Smooth muscle cell (in vitro differentiated cells): ENCODE results near the gene RTL1. TPM values are rescaled to one million over a fixed set of nuclear protein-coding genes. Genes with fewer than 3 reads are reported as not detected.

Experiments used
- DNase-seq: peaks from one replicate; lab custom pipeline; 2025; ENCODE audit not compliant: unreplicated experiment; lab: John Stamatoyannopoulos, UW
- H2AFZ ChIP-seq: fragments of 200-600 bp; sonication (generic); 2 replicates; pipeline ENCODE4 v1.6.0; 2016; ENCODE audit warnings: antibody characterized with exemption, low read depth, mild to moderate bottlenecking
- H3F3A ChIP-seq: fragments of 200-600 bp; sonication (generic); 2 replicates; pipeline ENCODE4 v1.6.0; 2017; ENCODE audit warnings: antibody characterized with exemption, low read depth
- H3K27ac ChIP-seq: fragments of 200-600 bp; sonication (generic); 2 replicates; pipeline ENCODE4 v1.5.1; 2016; ENCODE audit warnings: low read depth, mild to moderate bottlenecking
- H3K27me3 ChIP-seq: fragments of 200-600 bp; sonication (generic); 2 replicates; pipeline ENCODE4 v1.6.1; 2016; ENCODE audit warnings: low read depth, mild to moderate bottlenecking
- H3K36me3 ChIP-seq: fragments of 200-600 bp; sonication (generic); 2 replicates; pipeline ENCODE4 v1.5.1; 2016; ENCODE audit warnings: low read depth
- H3K4me1 ChIP-seq: fragments of 200-600 bp; sonication (generic); 2 replicates; pipeline ENCODE4 v1.5.1; 2016; ENCODE audit warnings: low read depth
- H3K4me2 ChIP-seq: fragments of 200-600 bp; sonication (generic); 2 replicates; pipeline ENCODE4 v1.6.0; 2016; ENCODE audit warnings: mild to moderate bottlenecking
- H3K4me3 ChIP-seq: fragments of 200-600 bp; sonication (generic); 2 replicates; pipeline ENCODE4 v1.5.1; 2016; ENCODE audit warnings: mild to moderate bottlenecking
- H3K79me2 ChIP-seq: fragments of 200-600 bp; sonication (generic); 2 replicates; pipeline ENCODE4 v1.6.0; 2016; ENCODE audit warnings: low read depth, mild to moderate bottlenecking
- H3K9ac ChIP-seq: fragments of 200-600 bp; sonication (generic); 2 replicates; pipeline ENCODE4 v1.6.0; 2016; ENCODE audit warnings: low read depth
- H3K9me3 ChIP-seq: fragments of 200-600 bp; sonication (generic); replicated peaks from 2 replicates; pipeline ENCODE4 v1.5.1; 2016; ENCODE audit warnings: low read depth
- H4K20me1 ChIP-seq: fragments of 200-600 bp; sonication (generic); 2 replicates; pipeline ENCODE4 v1.6.0; 2016; ENCODE audit warnings: low read depth
- WGBS: methylation state at CpG from one replicate; pipeline ENCODE4 v1.1.7; 2016; ENCODE audit warnings: low lambda C conversion rate; 5-methylcytosine and 5-hydroxymethylcytosine counted together
- polyA plus RNA-seq: library from polyadenylated mRNA; unstranded; fragments of >200 nt; fragmentation: Nextera tagmentation; extraction: Ambion mirVana; gene quantifications from 2 replicates; pipeline ENCODE4 v1.2.1, GENCODE V29; 2016
- total RNA-seq: library from RNA; depleted of rRNA; stranded (reverse); fragments of >200 nt; gene quantifications from 2 replicates; pipeline ENCODE4 v1.2.3, GENCODE V29; 2014
- TF ChIP-seq, protein P1 (sequence below): fragments of 200-600 bp; sonication (generic); IDR thresholded peaks from 2 replicates; pipeline ENCODE4 v1.5.1; 2017; ENCODE audit warnings: borderline replicate concordance, mild to moderate bottlenecking, antibody characterized with exemption; ENCODE audit not compliant: insufficient read depth, poor library complexity, severe bottlenecking

RTL1 gene
- total and polyA plus RNA-seq, 2 experiments from 2014 or later = 6.7 to 13.9 TPM

DNA sequence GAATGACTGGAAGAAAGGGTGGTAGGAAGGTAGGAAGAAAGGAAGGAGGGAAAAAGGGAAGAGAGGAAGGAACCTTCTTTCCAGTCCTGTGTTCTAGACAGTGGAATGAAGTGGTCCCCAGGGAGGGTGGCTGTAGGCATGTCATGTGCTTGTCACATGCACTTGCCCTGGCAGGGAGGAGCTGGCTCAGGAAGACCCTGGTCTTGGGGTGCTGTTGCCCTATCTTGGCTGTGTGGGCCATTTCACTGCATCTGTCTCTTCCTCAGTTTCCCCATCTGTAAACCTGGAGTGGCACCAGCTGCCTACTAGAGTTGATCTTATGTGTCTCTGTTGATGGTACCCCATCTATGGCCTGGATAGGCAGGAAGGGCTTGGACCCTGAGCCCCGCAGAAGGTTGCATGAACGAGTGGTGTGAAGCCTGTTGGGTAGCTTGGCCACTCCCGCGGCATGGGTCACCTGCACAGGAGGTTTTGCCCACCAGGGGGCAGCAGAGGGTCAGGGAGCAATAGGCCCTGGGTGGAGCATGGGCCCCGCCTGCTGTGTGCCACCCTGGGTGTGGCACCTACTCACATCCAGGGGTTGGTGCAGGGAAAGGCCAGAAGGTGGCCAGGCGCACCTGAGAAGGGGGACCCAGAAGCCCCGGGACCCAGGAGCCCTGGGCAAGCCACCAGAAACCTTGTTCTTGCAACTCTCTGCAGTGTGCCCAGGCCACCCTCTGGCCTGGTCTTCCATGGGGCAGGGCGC is 52.5 kb downstream of the RTL1 start:
- Histone ChIP-seq H4K20me1 (no peaks in the 10 kb centered on the region), H3K9ac (no peak overlapping the region), H3K9me3 (no peaks in the 10 kb centered on the region), H2AFZ (no peak overlapping the region), H3K36me3 (no peaks in the 10 kb centered on the region), H3K4me3 (no peak overlapping the region), H3K4me2 (no peak overlapping the region), H3F3A (peaks cover 7% of the 10 kb centered on the region), H3K27me3 (no peaks in the 10 kb centered on the region), H3K79me2 (no peaks in the 10 kb centered on the region), H3K4me1 (peaks cover 14% of the 10 kb centered on the region), H3K27ac (no peak overlapping the region)
- WGBS = 74% methylated on average over 8 of the region's 8 CpGs
- DNase-seq = no peak
- TF ChIP-seq, protein P1, sequence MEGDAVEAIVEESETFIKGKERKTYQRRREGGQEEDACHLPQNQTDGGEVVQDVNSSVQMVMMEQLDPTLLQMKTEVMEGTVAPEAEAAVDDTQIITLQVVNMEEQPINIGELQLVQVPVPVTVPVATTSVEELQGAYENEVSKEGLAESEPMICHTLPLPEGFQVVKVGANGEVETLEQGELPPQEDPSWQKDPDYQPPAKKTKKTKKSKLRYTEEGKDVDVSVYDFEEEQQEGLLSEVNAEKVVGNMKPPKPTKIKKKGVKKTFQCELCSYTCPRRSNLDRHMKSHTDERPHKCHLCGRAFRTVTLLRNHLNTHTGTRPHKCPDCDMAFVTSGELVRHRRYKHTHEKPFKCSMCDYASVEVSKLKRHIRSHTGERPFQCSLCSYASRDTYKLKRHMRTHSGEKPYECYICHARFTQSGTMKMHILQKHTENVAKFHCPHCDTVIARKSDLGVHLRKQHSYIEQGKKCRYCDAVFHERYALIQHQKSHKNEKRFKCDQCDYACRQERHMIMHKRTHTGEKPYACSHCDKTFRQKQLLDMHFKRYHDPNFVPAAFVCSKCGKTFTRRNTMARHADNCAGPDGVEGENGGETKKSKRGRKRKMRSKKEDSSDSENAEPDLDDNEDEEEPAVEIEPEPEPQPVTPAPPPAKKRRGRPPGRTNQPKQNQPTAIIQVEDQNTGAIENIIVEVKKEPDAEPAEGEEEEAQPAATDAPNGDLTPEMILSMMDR = peak; percentile 65

DNA sequence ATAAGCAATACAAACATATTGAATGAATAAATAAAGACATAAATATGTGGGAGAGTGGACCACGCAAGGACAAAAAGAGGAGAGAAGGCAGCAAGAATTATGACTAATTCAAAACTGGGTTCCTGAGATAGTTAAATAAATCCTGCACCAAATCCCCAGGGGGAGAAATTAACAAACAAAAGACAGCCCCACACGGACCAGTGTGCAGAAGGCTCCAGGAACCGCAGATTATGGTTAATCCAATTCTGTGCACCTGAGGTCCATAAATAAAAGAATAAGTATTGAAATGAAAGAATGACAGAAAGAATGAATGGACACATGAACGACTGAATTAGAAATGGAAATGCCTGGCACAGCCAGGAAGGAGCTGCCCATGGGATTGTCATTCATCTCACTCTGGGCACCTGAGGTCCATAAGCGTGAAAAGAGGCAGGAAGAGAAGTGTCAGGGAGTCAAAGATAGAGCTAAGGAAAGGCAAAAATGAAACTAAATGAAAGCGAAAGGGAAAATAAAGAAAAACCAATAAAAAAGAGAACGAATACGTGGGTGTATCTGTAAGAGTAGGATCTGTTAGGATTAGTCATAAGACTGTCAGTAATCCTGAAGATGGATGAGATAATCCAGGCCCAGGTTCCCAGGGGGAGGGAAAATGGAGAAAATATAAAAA is 54.3 kb downstream of the RTL1 start:
- H3F3A ChIP-seq = peaks cover 7% of the 10 kb centered on the region
- H3K4me2 ChIP-seq = peak overlapping the region; percentile 82
- H4K20me1 ChIP-seq = no peaks in the 10 kb centered on the region
- peaks cover 14% of the 10 kb centered on the region for H3K4me1 ChIP-seq
- TF ChIP-seq, protein P1 = no peak
- H3K36me3 ChIP-seq = no peaks in the 10 kb centered on the region
- no peaks in the 10 kb centered on the region for H3K79me2 ChIP-seq
- no peak overlapping the region for H2AFZ ChIP-seq
- H3K9me3 ChIP-seq = no peaks in the 10 kb centered on the region
- H3K27ac ChIP-seq = peak overlapping the region; percentile 18
- WGBS = 30% methylated on average over 8 of the region's 8 CpGs
- H3K9ac ChIP-seq = peak overlapping the region; percentile 5
- no peaks in the 10 kb centered on the region for H3K27me3 ChIP-seq
- no peak for DNase-seq
- H3K4me3 ChIP-seq = peak overlapping the region; percentile 15

DNA sequence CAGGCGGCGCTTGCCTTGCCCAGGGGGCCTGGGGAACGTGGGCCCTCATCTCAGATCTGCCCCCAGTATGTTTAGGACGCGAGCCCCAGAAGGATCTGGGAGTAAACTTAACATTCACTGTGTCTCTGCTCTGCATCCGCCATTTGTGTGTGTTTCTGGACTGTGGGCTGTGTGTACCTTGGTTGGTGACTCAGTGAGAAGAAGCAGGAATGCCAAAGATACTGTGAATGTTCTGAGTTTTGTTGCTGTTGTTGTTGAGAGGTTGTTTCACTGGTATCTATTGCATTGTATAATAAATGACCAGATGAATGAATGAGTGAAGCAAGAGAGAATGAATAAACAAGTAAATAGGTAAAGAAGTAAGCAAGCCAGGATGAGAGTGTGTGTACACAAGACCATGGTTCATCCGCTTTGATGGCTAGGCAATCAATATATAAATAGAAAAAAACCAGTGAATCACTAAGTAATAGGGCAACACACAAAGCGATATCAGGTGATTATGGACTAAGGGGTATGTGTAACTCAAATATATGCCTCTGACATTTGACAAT is 57.1 kb downstream of the RTL1 start:
- no peaks in the 10 kb centered on the region for H4K20me1 ChIP-seq

More for the DNA sequence above, 57.1 kb downstream of the RTL1 start:
- no peaks in the 10 kb centered on the region for H3K9me3 ChIP-seq
- H3K36me3 ChIP-seq = no peaks in the 10 kb centered on the region
- no peaks in the 10 kb centered on the region for H3K27me3 ChIP-seq
- H2AFZ ChIP-seq = no peak overlapping the region
- DNase-seq = no peak
- no peaks in the 10 kb centered on the region for H3K79me2 ChIP-seq
- peak overlapping the region; percentile 55 for H3K27ac ChIP-seq
- H3F3A ChIP-seq = peaks cover 18% of the 10 kb centered on the region
- H3K4me2 ChIP-seq = peak overlapping the region; percentile 44
- TF ChIP-seq, protein P1 = no peak
- peaks cover 34% of the 10 kb centered on the region for H3K4me1 ChIP-seq
- H3K4me3 ChIP-seq = no peak overlapping the region
- H3K9ac ChIP-seq = no peak overlapping the region
- WGBS = 84% methylated on average over 8 of the region's 8 CpGs
